LNCaP clone FGC (cell line): ENCODE results near the gene SMIM35.
A peak's percentile ranks its signal among the peaks of the same experiment; 100 is the strongest.

Source experiments
- DNase-seq: peaks from one replicate; pipeline ENCODE4 v3.0.0-alpha.2; 2011; ENCODE audit warnings: low read depth
- H3K4me3 ChIP-seq: 2 replicates; pipeline ENCODE4 v1.5.1; 2011; ENCODE audit warnings: mild to moderate bottlenecking, low read depth, low read length, control low read depth
- CTCF ChIP-seq: IDR thresholded peaks from 2 replicates; pipeline ENCODE4 v1.5.1; 2012; ENCODE audit warnings: mild to moderate bottlenecking; ENCODE audit not compliant: control insufficient read depth, insufficient read depth; ENCODE audit errors: extremely low read depth

Gene SMIM35

GRCh38 chr11:118081241-118081958, 5.4 kb downstream of the SMIM35 start:
- no peak for DNase-seq
- TF ChIP-seq CTCF: no peak
- H3K4me3 ChIP-seq: no peak overlapping the region

GRCh38 chr11:118080296-118080695, 6.5 kb downstream of the SMIM35 start:
- DNase-seq: no peak
- no peak for TF ChIP-seq CTCF
- no peak overlapping the region for H3K4me3 ChIP-seq

- no peak for DNase-seq
- no peak overlapping the region for H3K4me3 ChIP-seq
- no peak for TF ChIP-seq CTCF
Measured at GRCh38 chr11:118079491-118079890, 7.3 kb downstream of the SMIM35 start.

- no peak for TF ChIP-seq CTCF
- H3K4me3 ChIP-seq: no peak overlapping the region
- DNase-seq: no peak
Measured at GRCh38 chr11:118078911-118079411, 7.8 kb downstream of the SMIM35 start.

GRCh38 chr11:118076754-118077281, 9.9 kb downstream of the SMIM35 start, which contains the start of gene TMPRSS4:
Gene TMPRSS4 (plus strand): TSS chr11:118077078. CDS start chr11:118077303, 225 bp downstream.
- TF ChIP-seq CTCF: no peak
- no peak within 1 kb of the TSS for H3K4me3 ChIP-seq
- peak; percentile 64 for DNase-seq

GRCh38 chr11:118074785-118075184, 12.0 kb downstream of the SMIM35 start:
- no peak for TF ChIP-seq CTCF
- no peak for DNase-seq
- no peak overlapping the region for H3K4me3 ChIP-seq
